Activated CD4-positive, alpha-beta T cell treated with anti-CD3 and anti-CD28 coated beads for 48 hours (primary cell): Measurements from ENCODE around the gene CES3.
"Not testable (repeated sequence)": the region's sequence is repeated elsewhere in the genome, so short reads cannot be mapped to it uniquely, and the experiment has no call there.

Experiments
- DNase-seq: peaks from one replicate; pipeline ENCODE4 v3.0.0-alpha.2; 2020

Gene CES3

GRCh38 chr16:66927918-66928649 is 33.0 kb upstream of the CES3 start:
- no peak for DNase-seq

DNA sequence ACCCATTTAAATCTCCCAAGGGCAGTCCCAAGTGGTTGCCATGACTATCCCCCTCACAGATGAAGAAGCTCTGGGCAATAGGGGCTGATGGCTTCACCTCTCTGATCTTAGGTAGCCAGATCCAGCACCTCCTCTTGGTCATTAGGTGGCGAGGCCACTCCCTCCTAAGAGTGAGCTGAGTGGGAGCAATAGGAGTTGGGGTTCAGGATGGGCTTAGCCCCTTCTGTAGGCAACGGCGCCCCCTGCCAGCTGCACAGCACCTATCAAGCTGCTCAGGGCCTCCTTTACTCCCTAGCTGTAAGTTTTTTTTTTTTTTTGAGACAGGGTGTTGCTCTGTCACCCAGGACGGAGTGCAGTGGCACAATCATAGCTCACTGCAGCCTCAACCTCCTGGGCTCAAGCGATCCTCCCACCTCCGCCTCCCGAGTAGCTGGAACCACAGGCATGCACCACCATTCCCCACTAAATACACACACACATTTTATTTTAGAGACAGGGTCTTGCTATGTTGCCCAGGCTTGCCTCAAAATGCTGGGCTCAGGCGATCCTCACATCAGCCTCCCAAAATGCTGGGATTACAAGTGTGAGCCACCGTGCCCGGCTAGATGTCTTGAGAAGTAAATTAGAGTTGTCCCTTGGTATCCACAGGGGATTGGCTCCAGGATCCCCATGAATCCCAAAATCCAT is 32.2 kb upstream of the CES3 start:
- DNase-seq = peak; percentile 70

DNA sequence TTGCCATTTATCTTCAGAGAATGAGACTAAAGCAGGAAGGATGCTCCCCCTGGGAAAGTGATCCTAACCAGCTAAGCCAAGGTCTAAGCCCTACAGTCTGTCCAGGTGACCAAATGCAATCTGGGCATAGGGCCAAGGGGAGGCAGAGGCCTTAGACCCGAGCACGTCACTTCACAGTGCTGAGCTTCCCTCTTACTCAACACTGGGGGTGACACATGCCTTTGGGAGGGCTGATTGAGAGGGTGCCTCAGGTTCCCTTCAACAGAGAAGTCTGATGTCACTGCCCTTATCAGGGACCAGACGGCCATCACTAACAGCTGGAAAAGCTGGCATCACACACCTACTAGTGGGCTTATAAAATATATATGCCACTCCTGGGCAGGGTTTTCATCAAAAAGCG is 30.9 kb upstream of the CES3 start:
- no peak for DNase-seq

DNA sequence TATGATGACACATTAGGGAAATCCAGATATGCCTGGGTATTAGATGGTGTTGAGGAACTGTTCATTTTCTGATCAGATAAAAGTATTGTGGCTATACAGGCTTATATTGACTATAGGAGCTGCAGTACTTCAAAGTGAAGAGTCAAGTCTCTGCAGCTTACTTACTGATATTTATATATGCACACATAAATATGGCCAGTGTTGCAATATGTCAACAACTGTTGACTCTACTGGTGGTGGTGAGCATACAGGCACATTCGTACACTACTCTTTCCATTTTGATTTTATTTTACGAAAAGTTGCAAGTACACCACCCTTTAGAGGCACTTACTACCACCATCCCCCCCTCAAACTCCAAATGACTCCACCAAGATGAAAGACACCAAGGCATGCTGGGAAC is 29.4 kb upstream of the CES3 start:
- DNase-seq = no peak

GRCh38 chr16:66932076-66932475 is 29.0 kb upstream of the CES3 start:
- no peak for DNase-seq

DNA sequence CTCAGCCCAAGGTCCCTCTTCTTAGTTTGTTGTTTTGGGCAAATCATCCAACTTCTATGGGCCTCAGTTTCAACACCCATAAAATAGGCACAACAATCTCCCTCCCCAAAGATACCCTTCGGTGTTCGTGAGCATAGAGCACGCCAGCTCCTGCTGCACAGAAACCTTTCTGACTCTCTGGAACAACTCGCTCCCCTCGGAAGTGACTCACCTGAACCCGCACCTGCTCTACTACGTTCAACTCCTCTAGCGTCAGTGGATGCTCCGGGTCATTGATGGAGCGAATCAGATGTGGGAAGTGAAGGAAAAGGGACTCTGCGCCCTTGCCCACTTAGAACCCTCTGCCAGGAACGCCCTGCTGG is 27.3 kb upstream of the CES3 start:
- peak; percentile 73 for DNase-seq

DNA sequence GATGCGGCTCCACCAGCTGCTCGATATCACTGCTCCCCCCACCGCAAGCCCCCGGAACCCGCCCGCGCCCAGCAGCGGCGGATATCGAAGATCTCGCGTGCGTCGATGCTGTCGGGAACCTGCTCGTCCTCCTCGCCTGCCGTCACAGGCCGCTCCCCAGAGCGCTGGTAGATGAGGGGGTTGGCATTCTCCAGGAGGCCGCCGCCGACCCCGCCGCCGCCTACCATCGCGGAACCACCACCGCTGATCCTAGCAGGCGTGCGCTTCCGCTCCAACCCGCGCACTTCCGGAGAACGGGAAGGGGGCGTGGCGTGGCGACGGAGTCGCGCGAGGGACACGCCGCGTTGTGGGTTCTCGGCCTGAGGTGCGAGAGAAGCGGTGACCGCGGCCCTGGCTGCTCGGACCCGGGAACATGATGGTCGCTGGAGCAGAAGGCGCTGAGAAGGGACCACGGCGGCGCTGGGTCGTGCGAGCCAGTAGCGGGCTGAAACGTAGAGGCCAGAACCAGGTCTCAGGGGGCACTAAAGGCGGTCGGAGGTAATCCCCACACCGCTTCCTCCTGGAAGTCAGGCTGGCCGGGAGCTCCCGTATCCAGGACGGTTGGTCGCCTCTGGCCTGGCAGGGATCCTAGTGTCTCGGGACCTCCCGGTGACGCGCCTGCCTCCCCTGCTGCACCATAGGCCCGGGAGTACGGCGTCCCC is 26.8 kb upstream of the CES3 start, which contains the start of gene CIAO2B:
TSS of gene CIAO2B (minus strand) at position 265 of the 701 bp plus-strand sequence. CDS start at position 227, 38 bp downstream.
- peak; percentile 93 for DNase-seq

DNA sequence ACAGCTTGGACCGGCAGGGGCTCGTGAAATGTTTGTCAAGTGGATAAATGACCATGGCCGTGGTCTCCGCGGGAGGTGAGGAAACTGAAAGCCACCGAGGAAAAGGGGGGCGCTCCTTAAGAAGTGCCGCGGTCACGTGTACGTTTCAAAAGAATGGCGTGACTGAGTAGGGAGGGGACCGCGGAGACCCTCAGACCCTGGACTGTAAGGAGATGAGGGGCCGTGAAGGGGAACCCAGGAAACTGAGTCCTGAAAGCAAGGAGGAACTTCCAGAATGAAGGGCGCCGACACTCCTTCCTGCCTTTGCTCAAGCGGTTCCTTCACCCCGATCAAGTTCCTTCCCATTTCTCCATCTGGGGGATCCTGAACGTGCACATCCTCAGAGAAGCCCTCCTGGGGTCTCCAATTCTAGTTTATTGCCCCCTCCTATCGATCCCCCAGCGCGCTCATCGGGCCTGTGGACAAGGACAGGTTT is 26.2 kb upstream of the CES3 start:
- DNase-seq = not testable (repeated sequence)

DNA sequence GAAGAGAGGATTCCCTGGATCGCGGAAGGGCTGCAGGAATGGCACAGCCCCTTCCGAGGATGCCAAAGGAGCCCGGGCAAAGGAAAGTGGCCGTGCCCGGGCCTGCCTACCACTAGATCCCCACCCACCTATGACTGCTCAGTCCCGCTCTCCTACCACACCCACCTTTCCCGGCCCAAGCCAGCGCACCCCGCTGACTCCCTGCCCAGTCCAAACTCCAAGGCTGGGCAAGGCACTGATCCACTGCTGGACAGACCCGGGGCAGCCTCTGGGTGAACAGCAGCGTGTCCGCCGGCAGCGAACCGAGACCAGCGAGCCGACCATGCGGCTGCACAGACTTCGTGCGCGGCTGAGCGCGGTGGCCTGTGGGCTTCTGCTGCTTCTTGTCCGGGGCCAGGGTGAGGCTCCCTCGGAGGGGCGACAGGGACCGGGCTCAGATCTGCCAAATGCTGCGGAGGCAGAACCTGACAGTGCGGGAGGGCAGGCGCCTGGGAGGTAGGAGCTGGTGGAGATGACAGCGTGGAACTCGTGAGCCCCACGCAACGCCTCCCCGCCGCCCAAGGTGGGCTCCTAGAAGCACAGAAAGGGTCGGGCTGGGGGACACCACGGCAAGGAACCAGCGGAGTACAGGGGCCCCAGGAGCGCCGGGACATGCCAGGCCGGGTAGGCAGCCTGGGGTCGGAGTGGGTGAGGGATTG is 25.6 kb upstream of the CES3 start, which contains the start of gene CES2:
TSS of gene CES2 (plus strand) at position 203 of the 698 bp plus-strand sequence. CDS start at position 323, 120 bp downstream.
- DNase-seq = no peak

DNA sequence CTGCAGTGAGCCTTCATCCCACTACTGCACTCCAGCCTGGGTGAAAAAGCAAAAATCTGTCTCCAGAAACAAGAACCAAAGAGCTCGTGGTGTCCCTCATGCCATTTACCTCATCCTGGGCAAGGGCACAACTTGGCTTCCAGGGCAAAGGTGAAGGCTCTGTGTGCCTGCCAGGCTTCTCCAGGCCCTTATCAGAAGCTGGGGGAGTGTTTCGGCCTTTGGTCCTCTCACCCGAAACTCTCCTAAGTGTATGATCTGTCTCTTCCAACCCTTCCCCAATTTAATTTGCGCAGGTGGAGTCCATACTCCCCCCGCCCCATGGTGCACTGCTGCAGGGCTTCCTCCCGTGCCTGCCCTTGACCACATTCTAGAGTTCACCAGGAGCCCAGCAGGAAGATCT is 24.6 kb upstream of the CES3 start:
- DNase-seq = no peak

GRCh38 chr16:66936889-66937554 is 24.0 kb upstream of the CES3 start:
- DNase-seq = no peak

DNA sequence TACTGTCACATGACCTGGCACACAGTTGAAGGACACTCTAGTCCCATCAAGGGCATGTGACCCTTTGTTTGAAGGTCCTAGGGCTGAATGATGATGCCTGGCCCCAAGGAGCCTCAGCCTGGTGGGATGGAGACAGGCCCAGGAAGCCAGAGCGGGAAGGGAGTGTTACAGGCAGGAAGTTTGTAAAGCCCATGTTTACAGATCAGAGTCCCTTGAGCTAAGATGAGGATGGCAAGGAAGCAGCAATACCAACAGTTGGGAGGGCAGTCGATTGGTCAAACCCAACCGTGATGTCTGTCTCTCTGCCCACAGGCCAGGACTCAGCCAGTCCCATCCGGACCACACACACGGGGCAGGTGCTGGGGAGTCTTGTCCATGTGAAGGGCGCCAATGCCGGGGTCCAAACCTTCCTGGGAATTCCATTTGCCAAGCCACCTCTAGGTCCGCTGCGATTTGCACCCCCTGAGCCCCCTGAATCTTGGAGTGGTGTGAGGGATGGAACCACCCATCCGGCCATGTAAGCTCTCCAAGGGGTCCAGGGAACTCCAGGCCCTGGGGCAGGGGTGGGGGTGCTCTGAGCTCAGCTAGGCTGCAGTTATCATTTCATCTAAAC is 23.2 kb upstream of the CES3 start:
- no peak for DNase-seq

DNA sequence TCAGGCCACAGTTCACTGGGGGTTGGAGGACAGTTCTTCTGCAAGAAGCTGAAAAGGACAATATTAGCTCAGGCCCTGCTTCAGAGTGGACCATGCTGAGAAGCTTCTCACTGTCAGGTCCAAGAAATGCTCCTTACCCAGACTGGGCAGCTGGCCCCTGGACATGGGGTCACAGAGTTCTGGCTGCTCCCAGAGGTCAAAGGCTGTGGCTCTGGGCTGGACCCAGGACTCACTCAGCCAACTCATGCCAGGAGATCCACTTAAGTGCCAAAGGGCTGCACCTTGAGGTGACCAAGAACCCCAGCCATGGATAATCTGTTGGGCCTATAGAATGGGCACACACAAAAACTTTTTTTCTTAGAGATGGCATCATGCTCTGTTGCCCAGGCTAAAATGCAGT is 21.7 kb upstream of the CES3 start:
- DNase-seq = no peak

DNA sequence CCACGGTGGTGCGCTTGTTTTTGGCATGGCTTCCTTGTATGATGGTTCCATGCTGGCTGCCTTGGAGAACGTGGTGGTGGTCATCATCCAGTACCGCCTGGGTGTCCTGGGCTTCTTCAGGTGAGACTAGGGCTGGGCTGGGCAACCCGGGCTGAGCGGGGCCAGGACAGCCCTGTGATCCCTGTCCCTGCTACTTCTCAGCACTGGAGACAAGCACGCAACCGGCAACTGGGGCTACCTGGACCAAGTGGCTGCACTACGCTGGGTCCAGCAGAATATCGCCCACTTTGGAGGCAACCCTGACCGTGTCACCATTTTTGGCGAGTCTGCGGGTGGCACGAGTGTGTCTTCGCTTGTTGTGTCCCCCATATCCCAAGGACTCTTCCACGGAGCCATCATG is 20.8 kb upstream of the CES3 start:
- DNase-seq = no peak

- DNase-seq = no peak
These were observed 18.1 kb upstream of the CES3 start for GRCh38 chr16:66942981-66943380.

- no peak for DNase-seq
These were observed 17.5 kb upstream of the CES3 start for GRCh38 chr16:66943426-66944053.

- DNase-seq = no peak
These were observed 17.0 kb upstream of the CES3 start for GRCh38 chr16:66944054-66944441.

DNA sequence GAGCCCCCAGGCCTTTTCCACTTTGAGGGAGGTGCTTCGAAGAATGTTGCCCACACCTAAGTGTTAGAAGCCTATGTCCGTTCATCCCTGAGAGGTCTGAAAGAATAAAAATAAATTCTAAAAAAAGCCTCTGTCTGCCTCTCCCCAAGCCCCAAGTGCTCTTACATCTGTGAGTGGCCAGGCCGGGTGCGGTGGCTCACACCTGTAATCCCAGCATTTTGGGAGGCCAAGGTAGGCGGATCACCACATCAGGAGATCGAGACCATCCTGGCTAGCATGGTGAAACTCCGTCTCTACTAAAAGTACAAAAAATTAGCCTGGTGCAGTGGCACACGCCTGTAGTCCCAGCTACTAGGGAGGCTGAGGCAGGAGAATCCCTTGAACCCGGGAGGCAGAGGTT is 16.1 kb upstream of the CES3 start:
- DNase-seq = not testable (repeated sequence)

DNA sequence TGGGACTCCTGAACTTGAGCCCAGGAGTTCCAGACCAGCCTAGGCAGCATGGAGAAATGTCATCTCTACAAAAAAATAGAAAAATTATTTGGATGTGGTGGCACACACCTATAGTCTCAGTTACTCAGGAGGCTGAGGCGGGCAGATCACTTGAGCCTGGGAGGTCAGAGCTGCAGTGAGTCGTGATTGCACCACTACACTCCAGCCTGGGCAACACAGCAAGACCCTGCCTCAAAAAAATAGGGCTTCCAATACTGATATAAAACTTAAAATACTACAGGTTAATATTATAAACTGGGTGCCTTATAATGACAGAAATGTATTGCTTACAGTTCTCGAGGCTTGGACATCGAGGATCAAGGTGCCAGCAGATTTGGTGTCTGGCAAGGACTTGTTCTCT is 15.1 kb upstream of the CES3 start:
- DNase-seq = no peak

- DNase-seq = no peak
These were observed 14.5 kb upstream of the CES3 start for GRCh38 chr16:66946541-66946940.

GRCh38 chr16:66946974-66947301 is 14.1 kb upstream of the CES3 start:
- no peak for DNase-seq
